Pons (tissue), 1 donor: ENCODE measurements around the gene OPHN1.
"Not testable (repeated sequence)": the region's sequence is repeated elsewhere in the genome, so short reads cannot be mapped to it uniquely, and the experiment has no call there.

Source experiments
- DNase-seq: peaks from one replicate; pipeline ENCODE4 v3.0.0-alpha.2; 2016; ENCODE audit warnings: low spot score

Gene OPHN1

GRCh38 chrX:68358679-68359078, 74.6 kb downstream of the OPHN1 start:
- DNase-seq: no peak

- DNase-seq: no peak
Observed at GRCh38 chrX:68355629-68355920, 77.7 kb downstream of the OPHN1 start.

- no peak for DNase-seq
Observed at GRCh38 chrX:68354879-68355628, 78.2 kb downstream of the OPHN1 start.

- peak; percentile 3 for DNase-seq
Observed at GRCh38 chrX:68345025-68345424, 88.3 kb downstream of the OPHN1 start.

GRCh38 chrX:68343551-68343950, 89.7 kb downstream of the OPHN1 start:
- DNase-seq: no peak

- DNase-seq: peak; percentile 42
Observed at GRCh38 chrX:68332201-68332731, 101.0 kb downstream of the OPHN1 start.

GRCh38 chrX:68326841-68327240, 106.5 kb downstream of the OPHN1 start:
- DNase-seq: not testable (repeated sequence)

- no peak for DNase-seq
Observed at GRCh38 chrX:68307769-68308168, 125.5 kb downstream of the OPHN1 start.

- no peak for DNase-seq
Observed at GRCh38 chrX:68304602-68305001, 128.7 kb downstream of the OPHN1 start.

GRCh38 chrX:68299898-68300297, 133.4 kb downstream of the OPHN1 start:
- DNase-seq: no peak

- no peak for DNase-seq
Observed at GRCh38 chrX:68292471-68292870, 140.8 kb downstream of the OPHN1 start.

GRCh38 chrX:68288127-68288526, 145.2 kb downstream of the OPHN1 start:
- no peak for DNase-seq

- no peak for DNase-seq
Observed at GRCh38 chrX:68287419-68287818, 145.9 kb downstream of the OPHN1 start.

- no peak for DNase-seq
Observed at GRCh38 chrX:68286980-68287379, 146.3 kb downstream of the OPHN1 start.

GRCh38 chrX:68286076-68286475, 147.2 kb downstream of the OPHN1 start:
- DNase-seq: no peak

GRCh38 chrX:68284281-68284904, 148.9 kb downstream of the OPHN1 start:
- no peak for DNase-seq

GRCh38 chrX:68273887-68274286, 159.4 kb downstream of the OPHN1 start:
- DNase-seq: no peak

- not testable (repeated sequence) for DNase-seq
Observed at GRCh38 chrX:68264793-68265192, 168.5 kb downstream of the OPHN1 start.

- peak; percentile 83 for DNase-seq
Observed at GRCh38 chrX:68261060-68261672, 172.1 kb downstream of the OPHN1 start.

GRCh38 chrX:68256990-68257389, 176.3 kb downstream of the OPHN1 start:
- DNase-seq: no peak

- DNase-seq: no peak
Observed at GRCh38 chrX:68254738-68255645, 178.3 kb downstream of the OPHN1 start.

- DNase-seq: no peak
Observed at GRCh38 chrX:68252664-68253063, 180.6 kb downstream of the OPHN1 start.
